Vagina (tissue), 2 donors: ENCODE data around the gene MCAM. TPM values are rescaled to one million over a fixed set of nuclear protein-coding genes. Genes with fewer than 3 reads are reported as not detected.

Source experiments
- DNase-seq, 2 donors: peaks; one replicate each; pipeline ENCODE4 v3.0.0-alpha.2; 2017; ENCODE audit errors: extremely low spot score in 2 of 2
- H3K27ac ChIP-seq: fragments of 200-600 bp; sonication (generic); one replicate; pipeline ENCODE4 v1.5.1; 2019
- H3K27me3 ChIP-seq: fragments of 200-600 bp; sonication (generic); one replicate; pipeline ENCODE4 v1.5.1; 2019
- H3K36me3 ChIP-seq, 2 donors: fragments of 200-600 bp; sonication (generic); one replicate each; pipeline ENCODE4 v1.5.1; 2017 to 2019
- H3K4me1 ChIP-seq: fragments of 200-600 bp; sonication (generic); one replicate; pipeline ENCODE4 v1.5.1; 2019
- H3K4me3 ChIP-seq, 2 donors: fragments of 200-600 bp; sonication (generic); 1 replicate in 1 of 2; 2 replicates in 1 of 2; pipeline ENCODE4 v1.5.1; 2016 to 2019
- H3K9me3 ChIP-seq: fragments of 200-600 bp; sonication (generic); one replicate; pipeline ENCODE4 v1.5.1; 2019
- POLR2A ChIP-seq, 2 donors: fragments of 450-650 bp; IDR thresholded peaks; one replicate each; pipeline ENCODE4 v1.6.1; 2017; ENCODE audit warnings: antibody characterized with exemption in 2 of 2, mild to moderate bottlenecking in 2 of 2, moderate library complexity in 2 of 2
- POLR2AphosphoS5 ChIP-seq, 2 donors: sonication (generic); formaldehyde crosslinking; IDR thresholded peaks; one replicate each; pipeline ENCODE4 v1.9.0; 2017; ENCODE audit warnings: antibody characterized with exemption in 2 of 2, mild to moderate bottlenecking in 2 of 2, low read depth in 1 of 2; ENCODE audit not compliant: insufficient read depth in 1 of 2
- intact Hi-C: fragments of 100-400 bp; cut with DNase I; formaldehyde crosslinking; loops from one replicate; pipeline ENCODE4 v1.15.1; 2023
- total RNA-seq: library from RNA; depleted of rRNA; stranded (reverse); fragments of >200 nt; gene quantifications from one replicate; pipeline ENCODE4 v1.2.3, GENCODE V29; 2016
- TF ChIP-seq, protein P1 (sequence below), 3 experiments: fragments of 450-650 bp in 2 of 3; fragments of 200-600 bp in 1 of 3; sonication (generic) in 1 of 3; IDR thresholded peaks; one replicate each; pipeline ENCODE4 v1.5.1; 2017 to 2019; ENCODE audit warnings: antibody characterized with exemption in 3 of 3, mild to moderate bottlenecking in 2 of 3, moderate library complexity in 2 of 3

Gene MCAM
- total RNA-seq, 1 donor from 2014 or later: 295 TPM

DNA sequence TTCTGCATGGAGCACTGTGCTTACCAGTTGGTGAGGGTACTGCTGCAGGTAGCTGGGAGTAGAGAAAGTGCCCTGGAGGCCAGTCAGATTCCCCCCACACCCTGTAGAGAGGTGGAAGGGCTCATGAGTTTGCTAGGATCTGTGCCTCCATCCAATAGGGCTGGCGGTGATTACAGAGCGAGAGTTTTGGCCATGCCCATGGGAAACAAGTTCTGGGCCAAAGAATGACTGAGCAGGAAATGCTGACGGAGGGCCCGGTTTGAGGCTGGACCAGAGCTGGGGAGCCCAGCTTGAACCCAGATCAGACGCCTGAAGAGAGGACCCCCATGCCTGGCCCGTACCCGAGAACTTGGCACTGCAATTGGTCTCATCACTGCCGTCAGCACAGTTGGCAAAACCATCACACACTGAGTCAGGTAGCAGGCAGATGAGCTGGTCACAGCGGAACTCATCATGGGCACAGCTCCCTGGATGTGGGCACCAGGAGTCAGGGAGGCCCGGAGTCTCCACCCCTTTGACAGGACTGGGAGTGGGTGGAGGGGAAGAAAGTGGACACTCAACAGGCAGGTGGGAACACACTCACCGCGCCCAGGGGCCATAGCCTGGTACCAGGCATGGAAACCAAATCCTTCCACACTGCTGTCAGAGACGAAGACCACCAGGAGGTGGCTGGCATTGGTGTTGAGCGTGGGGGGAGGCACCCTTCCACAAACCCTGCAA lies 27.5 kb upstream of the MCAM start:
- no peak overlapping the region for H3K4me3 ChIP-seq
- intact Hi-C loops: no loop called here
- no peaks in the 10 kb centered on the region for H3K36me3 ChIP-seq
- H3K27me3 ChIP-seq: no peaks in the 10 kb centered on the region
- DNase-seq: no peak
- TF ChIP-seq, protein P1, sequence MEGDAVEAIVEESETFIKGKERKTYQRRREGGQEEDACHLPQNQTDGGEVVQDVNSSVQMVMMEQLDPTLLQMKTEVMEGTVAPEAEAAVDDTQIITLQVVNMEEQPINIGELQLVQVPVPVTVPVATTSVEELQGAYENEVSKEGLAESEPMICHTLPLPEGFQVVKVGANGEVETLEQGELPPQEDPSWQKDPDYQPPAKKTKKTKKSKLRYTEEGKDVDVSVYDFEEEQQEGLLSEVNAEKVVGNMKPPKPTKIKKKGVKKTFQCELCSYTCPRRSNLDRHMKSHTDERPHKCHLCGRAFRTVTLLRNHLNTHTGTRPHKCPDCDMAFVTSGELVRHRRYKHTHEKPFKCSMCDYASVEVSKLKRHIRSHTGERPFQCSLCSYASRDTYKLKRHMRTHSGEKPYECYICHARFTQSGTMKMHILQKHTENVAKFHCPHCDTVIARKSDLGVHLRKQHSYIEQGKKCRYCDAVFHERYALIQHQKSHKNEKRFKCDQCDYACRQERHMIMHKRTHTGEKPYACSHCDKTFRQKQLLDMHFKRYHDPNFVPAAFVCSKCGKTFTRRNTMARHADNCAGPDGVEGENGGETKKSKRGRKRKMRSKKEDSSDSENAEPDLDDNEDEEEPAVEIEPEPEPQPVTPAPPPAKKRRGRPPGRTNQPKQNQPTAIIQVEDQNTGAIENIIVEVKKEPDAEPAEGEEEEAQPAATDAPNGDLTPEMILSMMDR (IDR thresholded peaks at IDR 0.05): no peak
- TF ChIP-seq POLR2A (IDR thresholded peaks at IDR 0.05) (no peak), POLR2AphosphoS5 (IDR thresholded peaks at IDR 0.05; ENCODE audit: insufficient read depth in 1 of 2, low read depth in 1 of 2) (no peak)
- no peaks in the 10 kb centered on the region for H3K9me3 ChIP-seq
- peaks cover 22% of the 10 kb centered on the region for H3K4me1 ChIP-seq
- no peak overlapping the region for H3K27ac ChIP-seq

DNA sequence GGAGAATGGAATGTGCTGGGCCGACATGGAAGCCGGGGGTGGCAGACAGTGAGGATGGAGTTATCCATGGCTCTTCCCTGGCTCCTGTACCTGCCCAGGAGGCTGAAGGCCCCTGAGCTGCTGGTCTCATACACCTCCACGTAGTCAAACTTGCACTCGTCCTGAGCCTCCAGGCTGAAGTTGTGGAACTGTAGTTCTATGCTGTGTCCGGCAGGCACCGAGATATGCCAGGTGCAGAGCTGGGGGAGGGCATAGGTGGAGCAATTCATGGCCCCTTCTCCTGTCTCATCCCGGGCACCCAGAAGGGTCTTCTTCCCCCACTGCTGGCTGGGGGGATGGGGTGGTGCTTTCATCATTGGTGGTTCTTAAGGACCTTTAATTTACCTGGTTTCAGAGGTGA lies 26.8 kb upstream of the MCAM start:
- no peaks in the 10 kb centered on the region for H3K36me3 ChIP-seq
- peaks cover 29% of the 10 kb centered on the region for H3K4me1 ChIP-seq
- no peaks in the 10 kb centered on the region for H3K27me3 ChIP-seq
- H3K4me3 ChIP-seq: no peak overlapping the region
- no peak overlapping the region for H3K27ac ChIP-seq
- H3K9me3 ChIP-seq: no peaks in the 10 kb centered on the region
- DNase-seq: no peak
- intact Hi-C loops: no loop called here
- no peak for TF ChIP-seq POLR2A (IDR thresholded peaks at IDR 0.05)
- no peak for TF ChIP-seq POLR2AphosphoS5 (IDR thresholded peaks at IDR 0.05; ENCODE audit: insufficient read depth in 1 of 2, low read depth in 1 of 2)
- TF ChIP-seq, protein P1 (IDR thresholded peaks at IDR 0.05): no peak

DNA sequence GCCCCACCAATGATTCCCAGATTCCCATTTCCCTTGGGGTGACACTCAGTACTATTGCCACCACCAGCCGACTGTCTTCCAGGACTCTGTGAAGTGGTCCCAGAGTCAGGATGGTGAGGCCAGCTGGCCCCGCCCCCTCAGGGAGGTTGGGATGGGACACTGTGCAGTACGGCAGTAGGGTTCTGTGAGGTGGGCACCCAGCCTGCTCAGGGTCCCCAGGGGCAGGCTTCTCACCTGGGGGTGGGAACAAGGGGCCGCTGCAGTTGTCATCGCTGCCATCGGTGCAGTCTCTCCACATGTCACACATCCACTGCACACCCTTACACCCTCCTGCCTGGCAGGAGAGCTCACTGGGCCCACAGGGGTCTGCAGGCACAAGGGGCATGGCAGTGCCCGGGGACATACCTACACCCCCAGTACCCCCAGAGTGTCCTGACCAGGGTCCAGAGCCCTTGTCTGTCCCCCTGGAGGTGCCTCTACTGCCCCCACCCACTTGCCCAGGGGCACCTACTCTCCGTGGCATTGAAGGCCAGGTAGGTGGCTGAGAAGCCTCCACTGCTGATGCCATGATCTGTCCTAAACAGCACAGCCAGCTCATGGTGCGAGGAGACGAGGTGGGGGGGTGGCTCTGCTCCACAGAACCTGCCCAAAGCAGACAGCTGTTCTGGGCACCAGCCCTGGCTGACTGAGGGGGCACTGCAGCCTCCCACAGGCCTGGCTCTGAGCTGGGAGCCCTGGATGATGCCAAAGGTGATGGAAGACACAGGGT lies 25.6 kb upstream of the MCAM start:
- Histone ChIP-seq H3K9me3 (no peaks in the 10 kb centered on the region), H3K36me3 (no peaks in the 10 kb centered on the region), H3K4me3 (no peak overlapping the region), H3K27ac (no peak overlapping the region), H3K4me1 (peaks cover 41% of the 10 kb centered on the region), H3K27me3 (no peaks in the 10 kb centered on the region)
- TF ChIP-seq POLR2AphosphoS5 (IDR thresholded peaks at IDR 0.05; ENCODE audit: insufficient read depth in 1 of 2, low read depth in 1 of 2): no peak
- TF ChIP-seq, protein P1 (IDR thresholded peaks at IDR 0.05): no peak
- TF ChIP-seq POLR2A (IDR thresholded peaks at IDR 0.05): no peak
- intact Hi-C loops: no loop called here
- DNase-seq: no peak

- TF ChIP-seq, protein P1 (IDR thresholded peaks at IDR 0.05): no peak
- no peak for TF ChIP-seq POLR2AphosphoS5 (IDR thresholded peaks at IDR 0.05; ENCODE audit: insufficient read depth in 1 of 2, low read depth in 1 of 2)
- no peak for TF ChIP-seq POLR2A (IDR thresholded peaks at IDR 0.05)
- H3K36me3 ChIP-seq: no peaks in the 10 kb centered on the region
- no peaks in the 10 kb centered on the region for H3K9me3 ChIP-seq
- no peak for DNase-seq
- intact Hi-C loops: no loop called here
- peaks cover 46% of the 10 kb centered on the region for H3K4me1 ChIP-seq
- no peaks in the 10 kb centered on the region for H3K27me3 ChIP-seq
- no peak overlapping the region for H3K4me3 ChIP-seq
- H3K27ac ChIP-seq: no peak overlapping the region
Observed at GRCh38 chr11:119342023-119342300, 25.0 kb upstream of the MCAM start.
